HG02943 (cell line): ENCODE data around the gene CDK9.
"Not testable (repeated sequence)": the region's sequence is repeated elsewhere in the genome, so short reads cannot be mapped to it uniquely, and the experiment has no call there.

Source experiments
- ATAC-seq: cut with Tn5 transposase; IDR thresholded peaks from one replicate; pipeline ENCODE4 v1.9.1; 2021; ENCODE audit warnings: mild to moderate bottlenecking, low read depth, moderate library complexity; ENCODE audit not compliant: unreplicated experiment

Gene CDK9

GRCh38 chr9:127817881-127818434 is 32.1 kb downstream of the CDK9 start:
- no peak for ATAC-seq

- no peak for ATAC-seq
These were observed 32.7 kb downstream of the CDK9 start for GRCh38 chr9:127818574-127818973.

- ATAC-seq: no peak
These were observed 36.3 kb downstream of the CDK9 start for GRCh38 chr9:127822108-127822507.

- ATAC-seq: no peak
These were observed 39.7 kb downstream of the CDK9 start for GRCh38 chr9:127825319-127826051.

GRCh38 chr9:127826253-127826913 is 40.5 kb downstream of the CDK9 start:
- ATAC-seq: no peak

- ATAC-seq: no peak
These were observed 42.6 kb downstream of the CDK9 start for GRCh38 chr9:127828262-127829031.

GRCh38 chr9:127829205-127829906 is 43.5 kb downstream of the CDK9 start:
- ATAC-seq: no peak

- ATAC-seq: no peak
These were observed 46.4 kb downstream of the CDK9 start for GRCh38 chr9:127832248-127832647.

GRCh38 chr9:127833555-127833954 is 47.7 kb downstream of the CDK9 start:
- ATAC-seq: no peak

GRCh38 chr9:127835991-127836516 is 50.2 kb downstream of the CDK9 start:
- no peak for ATAC-seq

- ATAC-seq: not testable (repeated sequence)
These were observed 50.7 kb downstream of the CDK9 start for GRCh38 chr9:127836561-127836960.

GRCh38 chr9:127837346-127837745 is 51.5 kb downstream of the CDK9 start:
- no peak for ATAC-seq

- ATAC-seq: no peak
These were observed 52.7 kb downstream of the CDK9 start for GRCh38 chr9:127838375-127839078.
